ENCODE measurements around the gene MYLIP. TPM values are rescaled to one million over a fixed set of nuclear protein-coding genes. Genes with fewer than 3 reads are reported as not detected.

Gene MYLIP
- total RNA-seq: 10 to 100 TPM; 39.6 to 58.1 TPM

GRCh38 chr6:16128759-16129622, at the start of gene MYLIP:
MYLIP (plus strand) TSS chr6:16129086; CDS start chr6:16129323, 237 bp downstream.
- intact Hi-C loops (cut with DNase I): loop anchor here (1.0 to 5.0 kb wide), 2 partner anchors 78 to 438 kb away; no protein-coding TSS in a partner anchor
- 1% methylated on average over 69 of the region's 95 CpGs for WGBS
- H3K4me1 ChIP-seq (replicated peaks): peaks cover 8% of the 10 kb centered on the region
- no peaks in the 10 kb centered on the region for H3K27me3 ChIP-seq (replicated peaks; ENCODE audit: insufficient read depth)
- H3K36me3 ChIP-seq: no peaks in the 10 kb centered on the region
- H3K4me3 ChIP-seq: peak within 1 kb of the TSS; percentile 100
- TF ChIP-seq CTCF (IDR thresholded peaks at IDR 0.05) (peak; percentile 52 to 92 (median 67)), POLR2AphosphoS5 (IDR thresholded peaks at IDR 0.05) (peak; percentile 97), POLR2A (IDR thresholded peaks at IDR 0.05) (peak; percentile 100)
- no peaks in the 10 kb centered on the region for H3K9me3 ChIP-seq
- H3K27ac ChIP-seq: peak within 1 kb of the TSS; percentile 97 to 98
- peak; percentile 98 for DNase-seq (ENCODE audit: low spot score)

- DNase-seq (ENCODE audit: low spot score): no peak
- TF ChIP-seq POLR2A (IDR thresholded peaks at IDR 0.05) (no peak), CTCF (IDR thresholded peaks at IDR 0.05) (no peak), POLR2AphosphoS5 (IDR thresholded peaks at IDR 0.05) (no peak)
- Histone ChIP-seq H3K27me3 (replicated peaks; ENCODE audit: insufficient read depth) (no peaks in the 10 kb centered on the region), H3K4me1 (replicated peaks) (no peaks in the 10 kb centered on the region), H3K27ac (no peak overlapping the region), H3K4me3 (no peak overlapping the region), H3K36me3 (no peaks in the 10 kb centered on the region), H3K9me3 (no peaks in the 10 kb centered on the region)
- 13% methylated on average over 1 of the region's 1 CpG for WGBS
- intact Hi-C loops (cut with DNase I): no loop called here
Measured at GRCh38 chr6:16079354-16079753, 49.5 kb upstream of the MYLIP start.

- no peaks in the 10 kb centered on the region for H3K27me3 ChIP-seq (replicated peaks; ENCODE audit: insufficient read depth)
- no peak overlapping the region for H3K27ac ChIP-seq
- no peaks in the 10 kb centered on the region for H3K4me1 ChIP-seq (replicated peaks)
- 25% methylated on average over 1 of the region's 1 CpG for WGBS
- intact Hi-C loops (cut with DNase I): no loop called here
- H3K4me3 ChIP-seq: no peak overlapping the region
- H3K36me3 ChIP-seq: no peaks in the 10 kb centered on the region
- TF ChIP-seq POLR2A (IDR thresholded peaks at IDR 0.05): no peak
- no peak for TF ChIP-seq CTCF (IDR thresholded peaks at IDR 0.05)
- no peak for TF ChIP-seq POLR2AphosphoS5 (IDR thresholded peaks at IDR 0.05)
- no peak for DNase-seq (ENCODE audit: low spot score)
- no peaks in the 10 kb centered on the region for H3K9me3 ChIP-seq
Measured at GRCh38 chr6:16080204-16080603, 48.7 kb upstream of the MYLIP start.

- Histone ChIP-seq H3K27ac (no peak overlapping the region), H3K4me3 (no peak overlapping the region), H3K36me3 (no peaks in the 10 kb centered on the region), H3K4me1 (replicated peaks) (no peaks in the 10 kb centered on the region), H3K9me3 (no peaks in the 10 kb centered on the region), H3K27me3 (replicated peaks; ENCODE audit: insufficient read depth) (no peaks in the 10 kb centered on the region)
- no peak for TF ChIP-seq CTCF (IDR thresholded peaks at IDR 0.05)
- TF ChIP-seq POLR2AphosphoS5 (IDR thresholded peaks at IDR 0.05): no peak
- no peak for TF ChIP-seq POLR2A (IDR thresholded peaks at IDR 0.05)
- DNase-seq (ENCODE audit: low spot score): no peak
- over 99% methylated on average over 4 of the region's 4 CpGs for WGBS
- intact Hi-C loops (cut with DNase I): no loop called here
Measured at GRCh38 chr6:16081326-16081725, 47.6 kb upstream of the MYLIP start.

GRCh38 chr6:16082361-16082760, 46.5 kb upstream of the MYLIP start:
- WGBS: 50% methylated on average over 1 of the region's 1 CpG
- Histone ChIP-seq H3K36me3 (no peaks in the 10 kb centered on the region), H3K27ac (no peak overlapping the region)

More at GRCh38 chr6:16082361-16082760, 46.5 kb upstream of the MYLIP start:
- no peak for DNase-seq (ENCODE audit: low spot score)
- intact Hi-C loops (cut with DNase I): no loop called here
- Histone ChIP-seq H3K4me1 (replicated peaks) (no peaks in the 10 kb centered on the region), H3K27me3 (replicated peaks; ENCODE audit: insufficient read depth) (no peaks in the 10 kb centered on the region), H3K9me3 (no peaks in the 10 kb centered on the region), H3K4me3 (no peak overlapping the region)
- TF ChIP-seq POLR2AphosphoS5 (IDR thresholded peaks at IDR 0.05) (no peak), CTCF (IDR thresholded peaks at IDR 0.05) (no peak), POLR2A (IDR thresholded peaks at IDR 0.05) (no peak)
